Adrenal gland (tissue), 5 donors: ENCODE results near the gene TAF15.

Experiments used
- CTCF ChIP-seq, 6 experiments: fragments of 450-650 bp in 4 of 6; fragments of 200-600 bp in 2 of 6; sonication (generic) in 1 of 6; IDR thresholded peaks; 1 replicate in 5 of 6; 2 replicates in 1 of 6; pipeline versions ENCODE4 v1.5.1 to v1.8.0; 2016 to 2021; ENCODE audit warnings: antibody characterized with exemption in 6 of 6, mild to moderate bottlenecking in 2 of 6, moderate library complexity in 1 of 6
- POLR2A ChIP-seq, 2 donors: fragments of 450-650 bp; IDR thresholded peaks; one replicate each; pipeline ENCODE4 v1.6.1; 2017; ENCODE audit warnings: antibody characterized with exemption in 2 of 2, mild to moderate bottlenecking in 2 of 2, moderate library complexity in 1 of 2
- donor health status: DM: no; HTN: no; CAD: no.

- no peak for TF ChIP-seq POLR2A (IDR thresholded peaks at IDR 0.05)
- TF ChIP-seq CTCF (IDR thresholded peaks at IDR 0.05), result no peak
Observed at GRCh38 chr17:35773679-35774425, 35.4 kb upstream of the TAF15 start.
